Activated T-cell treated with anti-CD3 and anti-CD28 coated beads for 1 hour (primary cell): ENCODE data around the gene HPDL.
"Not testable (repeated sequence)": the region's sequence is repeated elsewhere in the genome, so short reads cannot be mapped to it uniquely, and the experiment has no call there.

Experiments
- DNase-seq: peaks from one replicate; pipeline ENCODE4 v3.0.0-alpha.2; 2020; ENCODE audit warnings: low read depth

The HPDL gene

GRCh38 chr1:45326627-45327623 is at the start of gene HPDL:
HPDL (plus strand) TSS chr1:45326895; CDS start chr1:45327149, 254 bp downstream.
- peak; percentile 37 for DNase-seq

DNA sequence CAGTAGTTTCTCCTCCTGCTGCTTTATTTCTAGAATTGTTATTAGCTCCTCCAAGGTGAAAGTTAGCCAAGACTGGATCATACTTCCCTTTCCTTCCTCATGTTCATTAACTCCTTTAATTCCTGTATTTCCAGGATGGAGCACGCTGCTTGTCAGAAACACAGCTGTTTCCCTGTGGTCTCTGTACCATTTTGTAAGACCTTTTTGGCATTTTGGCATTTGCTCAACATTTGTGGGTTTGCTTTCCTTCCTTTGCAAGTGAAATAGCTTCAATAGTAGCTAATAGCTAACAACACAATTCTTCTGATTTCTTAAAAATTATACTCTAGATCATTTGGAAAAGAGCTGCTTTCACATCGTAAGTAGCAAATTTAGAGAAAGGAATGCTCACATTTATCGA is 44.3 kb upstream of the HPDL start:
- no peak for DNase-seq

DNA sequence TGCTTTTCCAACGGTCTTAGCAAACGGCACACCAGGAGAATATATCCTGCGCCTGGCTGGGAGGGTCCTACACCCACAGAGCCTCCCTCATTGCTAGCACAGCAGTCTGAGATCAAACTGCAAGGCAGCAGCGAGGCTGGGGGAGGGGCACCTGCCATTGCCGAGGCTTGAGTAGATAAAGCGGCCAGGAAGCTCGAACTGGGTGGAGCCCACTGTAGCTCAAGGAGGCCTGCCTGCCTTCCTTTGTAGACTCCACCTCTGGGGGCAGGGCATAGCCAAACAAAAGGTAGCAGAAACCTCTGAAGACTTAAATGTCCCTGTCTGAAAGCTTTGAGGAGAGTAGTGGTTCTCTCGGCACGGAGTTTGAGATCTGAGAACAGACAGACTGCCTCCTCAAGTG is 41.8 kb upstream of the HPDL start:
- not testable (repeated sequence) for DNase-seq

DNA sequence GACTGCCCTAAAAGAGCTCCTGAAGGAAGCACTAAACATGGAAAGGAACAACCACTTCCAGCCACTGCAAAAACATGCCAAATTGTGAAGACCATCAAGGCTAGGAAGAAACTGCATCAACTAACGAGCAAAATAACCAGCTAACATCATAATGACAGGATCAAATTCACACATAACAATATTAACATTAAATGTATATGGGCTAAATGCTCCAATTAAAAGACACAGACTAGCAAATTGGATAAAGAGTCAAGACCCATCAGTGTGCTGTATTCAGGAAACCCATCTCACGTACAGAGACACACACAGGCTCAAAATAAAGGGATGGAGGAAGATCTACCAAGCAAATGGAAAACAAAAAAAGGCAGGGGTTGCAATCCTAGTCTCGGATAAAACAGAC is 40.2 kb upstream of the HPDL start:
- not testable (repeated sequence) for DNase-seq

DNA sequence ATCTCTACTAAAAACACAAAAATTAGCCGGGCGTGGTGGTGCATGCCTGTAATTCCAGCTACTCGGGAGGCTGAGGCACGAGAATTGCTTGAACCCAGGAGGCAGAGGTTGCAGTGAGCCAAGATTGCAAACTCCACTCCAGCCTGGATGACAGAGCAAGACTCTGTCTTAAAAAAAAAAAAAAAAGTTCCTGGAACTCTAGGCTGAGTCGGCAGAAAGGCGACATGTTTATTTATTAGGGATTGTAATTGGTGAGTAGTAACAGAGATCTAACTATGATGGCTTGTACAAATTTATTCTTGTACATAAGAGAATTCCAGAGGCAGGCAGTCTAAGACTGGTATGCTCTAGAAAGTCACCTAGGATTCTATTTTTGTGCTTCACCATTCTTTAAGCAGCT is 35.7 kb upstream of the HPDL start:
- DNase-seq, result not testable (repeated sequence)

- no peak for DNase-seq
Measured at GRCh38 chr1:45291716-45292115, 35.0 kb upstream of the HPDL start.

GRCh38 chr1:45297666-45298356 is 28.9 kb upstream of the HPDL start:
- DNase-seq, result no peak

GRCh38 chr1:45299296-45299695 is 27.4 kb upstream of the HPDL start:
- no peak for DNase-seq

DNA sequence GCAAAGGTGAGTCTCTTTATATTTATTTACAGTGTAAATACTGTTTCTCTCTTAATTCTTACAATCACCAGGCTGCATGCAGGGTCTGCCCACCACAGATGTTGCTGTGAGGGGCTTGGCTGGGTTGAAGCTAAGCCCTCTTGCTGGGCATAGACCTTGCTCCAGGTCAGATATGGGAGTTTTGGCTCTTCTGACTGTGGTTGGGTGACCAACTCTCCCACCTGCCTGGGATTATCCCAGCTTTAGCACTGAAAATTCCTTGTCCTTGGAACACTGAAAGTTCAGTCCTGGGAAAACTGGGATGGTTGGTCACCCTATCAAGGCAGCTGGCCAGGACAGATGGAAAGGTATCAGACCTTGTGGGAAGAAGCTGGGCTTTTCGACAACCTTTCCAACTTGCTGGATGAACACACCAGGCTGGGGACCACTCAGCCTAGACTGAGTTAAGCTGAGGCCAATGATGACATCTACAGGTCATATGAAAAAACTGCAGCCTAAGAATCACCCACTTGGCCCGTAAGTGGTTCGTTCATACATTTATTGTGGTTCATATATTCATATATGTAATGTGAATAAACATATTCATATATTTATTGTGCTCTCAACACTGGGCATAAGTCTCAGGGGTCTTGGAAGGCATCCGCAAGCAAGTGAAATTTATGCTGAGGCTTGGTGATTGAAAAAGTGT is 26.6 kb upstream of the HPDL start:
- no peak for DNase-seq

- no peak for DNase-seq
Measured at GRCh38 chr1:45300669-45300997, 26.1 kb upstream of the HPDL start.

GRCh38 chr1:45302505-45303150 is 24.1 kb upstream of the HPDL start:
- no peak for DNase-seq

DNA sequence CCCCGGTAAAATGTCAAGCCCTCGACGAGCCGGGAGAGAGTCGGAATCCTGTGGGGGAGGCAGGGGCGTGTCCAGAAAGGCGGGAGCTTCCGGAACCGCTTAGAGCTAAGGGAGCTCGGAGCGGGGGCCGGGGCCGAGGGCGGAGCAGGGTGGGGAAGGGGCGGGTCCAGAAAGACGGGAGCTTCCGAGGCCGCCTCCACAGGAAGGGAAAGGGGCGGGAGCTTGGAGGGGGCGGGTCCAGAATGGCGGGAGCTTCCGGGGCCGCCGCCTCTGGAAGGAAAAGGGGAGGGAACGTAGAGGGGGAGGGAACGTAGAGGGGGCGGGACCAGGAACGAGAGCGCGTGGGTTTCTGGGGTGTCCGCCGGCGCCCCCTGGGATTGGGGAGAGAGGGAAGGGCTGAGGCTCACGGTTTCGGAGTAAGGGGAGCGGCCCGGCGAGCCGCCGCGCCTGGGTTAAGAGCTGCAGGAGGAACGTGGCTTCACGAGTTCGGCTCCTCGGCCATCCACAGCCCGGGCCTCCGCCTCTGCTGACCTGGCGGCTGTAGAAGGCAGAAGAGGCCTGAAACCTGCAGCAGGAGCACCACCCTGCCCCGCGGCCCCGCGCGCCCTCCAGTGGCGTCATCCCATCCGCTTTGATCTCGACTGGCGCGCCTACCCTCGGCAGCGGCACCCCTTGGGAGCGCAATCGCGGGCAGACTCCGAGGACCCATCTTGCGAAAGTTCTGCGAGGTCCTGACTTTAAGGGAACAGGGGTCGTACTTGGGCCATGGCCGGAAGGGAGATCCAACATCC is 23.0 kb upstream of the HPDL start:
- peak; percentile 98 for DNase-seq

- no peak for DNase-seq
Measured at GRCh38 chr1:45304311-45305081, 22.2 kb upstream of the HPDL start.

GRCh38 chr1:45305231-45305630 is 21.5 kb upstream of the HPDL start:
- no peak for DNase-seq

GRCh38 chr1:45306319-45306718 is 20.4 kb upstream of the HPDL start:
- no peak for DNase-seq

- DNase-seq, result no peak
Measured at GRCh38 chr1:45306905-45307304, 19.8 kb upstream of the HPDL start.

- DNase-seq, result no peak
Measured at GRCh38 chr1:45314266-45314665, 12.4 kb upstream of the HPDL start.

- no peak for DNase-seq
Measured at GRCh38 chr1:45317166-45317565, 9.5 kb upstream of the HPDL start.

GRCh38 chr1:45319761-45320160 is 6.9 kb upstream of the HPDL start:
- DNase-seq, result no peak

DNA sequence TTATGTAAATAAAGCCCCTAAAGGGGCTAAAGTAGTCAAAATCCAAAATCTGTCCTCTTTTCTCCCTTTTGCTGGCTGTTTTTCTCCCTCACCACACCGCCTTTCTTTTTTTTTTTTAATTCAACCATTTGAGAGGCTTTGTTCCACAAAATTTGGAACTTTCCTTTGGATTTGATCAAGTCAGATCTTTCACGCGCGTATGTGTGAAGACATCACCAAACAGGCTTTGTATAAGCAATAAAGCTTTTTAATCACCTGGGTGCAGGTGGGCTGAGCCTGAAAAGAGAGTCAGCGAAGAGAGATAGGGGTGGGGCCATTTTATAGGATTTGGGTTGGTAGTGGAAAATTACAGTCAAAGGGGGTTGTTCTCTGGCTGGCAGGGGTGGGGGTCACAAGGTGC is 5.3 kb upstream of the HPDL start:
- no peak for DNase-seq
